HG02840 (cell line): ENCODE measurements around the gene MED19.
"Not testable (repeated sequence)": the region's sequence is repeated elsewhere in the genome, so short reads cannot be mapped to it uniquely, and the experiment has no call there.

ENCODE experiments used
- ATAC-seq: cut with Tn5 transposase; IDR thresholded peaks from one replicate; pipeline ENCODE4 v1.9.1; 2021; ENCODE audit warnings: mild to moderate bottlenecking, moderate library complexity, moderate number of reproducible peaks; ENCODE audit not compliant: unreplicated experiment, low FRiP score

Gene MED19

DNA sequence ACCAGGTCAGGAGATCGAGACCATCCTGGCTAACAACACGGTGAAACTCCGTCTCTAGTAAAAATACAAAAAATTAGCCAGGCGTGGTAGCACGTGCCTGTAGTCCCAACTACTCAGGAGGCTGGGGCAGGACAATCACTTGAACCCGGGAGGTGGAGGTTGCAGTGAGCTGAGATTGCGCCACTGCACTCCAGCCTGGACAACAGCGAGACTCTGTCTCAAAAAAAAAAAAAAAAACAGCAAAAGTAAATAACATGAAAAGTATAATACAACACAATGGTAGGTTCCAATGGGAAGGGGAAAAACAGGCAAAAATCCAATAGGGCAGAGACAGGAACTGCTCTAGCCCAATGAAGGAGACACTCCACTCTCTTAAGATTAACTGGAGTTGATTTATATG is 6.6 kb downstream of the MED19 start:
- ATAC-seq, result not testable (repeated sequence)

DNA sequence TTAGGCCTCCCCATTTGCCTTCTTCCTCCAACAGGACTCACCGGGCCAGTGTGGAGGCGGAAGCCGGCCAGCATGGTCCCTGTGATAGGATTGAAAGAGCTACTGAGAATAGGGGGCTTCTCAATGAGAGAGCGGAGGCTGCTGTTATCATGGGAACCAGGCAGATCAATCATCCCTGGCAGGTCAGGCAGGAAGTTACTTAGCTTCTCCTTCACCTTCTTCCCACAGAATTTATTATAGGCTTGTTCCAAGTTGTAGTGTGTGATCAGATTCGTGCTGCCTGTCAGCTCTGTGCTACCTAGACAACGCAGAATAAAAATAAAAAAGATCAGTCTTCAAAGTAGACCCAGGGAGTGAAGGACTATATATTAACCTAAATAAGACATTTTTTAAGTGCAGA is 7.1 kb downstream of the MED19 start:
- ATAC-seq, result no peak

DNA sequence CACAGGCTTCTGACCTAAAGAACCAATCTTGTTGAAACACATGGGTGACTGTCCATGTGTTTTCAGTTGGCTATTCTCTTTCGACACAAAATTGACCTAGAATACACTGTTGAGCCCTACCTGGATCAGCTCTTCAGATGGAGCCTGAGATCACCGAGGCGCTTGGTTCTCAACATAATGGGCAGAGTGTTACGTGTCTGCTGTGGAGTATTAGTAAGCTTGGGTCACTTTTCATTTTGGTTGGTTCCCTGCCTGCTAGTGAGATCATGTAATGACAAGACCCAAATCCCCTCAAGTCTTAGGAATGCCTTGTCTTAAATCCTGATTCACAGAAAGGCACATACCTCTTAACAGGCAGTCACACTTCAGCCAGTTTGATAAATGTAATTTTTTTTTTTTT is 8.7 kb downstream of the MED19 start:
- ATAC-seq, result no peak

DNA sequence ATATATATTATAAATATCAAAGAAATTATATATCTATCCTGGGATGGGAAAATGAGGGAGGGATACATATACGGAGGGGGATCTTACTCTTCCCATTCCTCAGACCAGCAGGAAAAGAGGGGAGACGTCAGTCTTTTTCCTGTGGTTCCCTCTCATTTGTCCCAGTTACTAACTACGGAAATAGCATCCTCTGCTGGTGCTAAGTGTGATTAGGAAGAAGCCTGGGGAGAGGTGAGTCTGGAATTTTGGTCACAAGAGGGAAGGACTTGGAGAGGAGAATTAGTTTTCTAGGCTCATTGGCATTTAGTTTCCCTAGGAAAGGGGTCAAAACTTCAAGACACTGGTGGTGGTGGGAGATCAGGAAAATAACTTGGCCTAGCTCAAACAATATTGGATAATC is 11.6 kb downstream of the MED19 start:
- no peak for ATAC-seq

DNA sequence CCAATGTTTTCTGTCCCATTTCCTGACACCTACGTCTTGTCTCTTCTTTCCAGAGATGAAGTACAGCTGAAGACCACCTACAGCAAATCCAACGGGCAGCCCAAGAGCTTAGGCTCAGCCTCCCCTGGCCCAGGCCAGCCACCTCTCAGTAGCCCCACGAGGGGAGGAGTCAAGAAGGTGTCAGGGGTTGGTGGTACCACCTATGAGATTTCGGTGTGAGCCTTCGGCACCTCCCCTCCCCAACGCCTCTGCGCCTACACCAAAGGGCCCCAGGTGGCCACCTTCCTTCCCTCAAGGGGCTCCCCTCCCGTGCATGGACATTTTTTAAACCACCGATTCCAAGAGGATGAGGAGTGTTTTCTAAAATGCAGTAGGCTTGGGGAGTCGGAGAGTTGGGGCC is 12.2 kb downstream of the MED19 start:
- no peak for ATAC-seq

DNA sequence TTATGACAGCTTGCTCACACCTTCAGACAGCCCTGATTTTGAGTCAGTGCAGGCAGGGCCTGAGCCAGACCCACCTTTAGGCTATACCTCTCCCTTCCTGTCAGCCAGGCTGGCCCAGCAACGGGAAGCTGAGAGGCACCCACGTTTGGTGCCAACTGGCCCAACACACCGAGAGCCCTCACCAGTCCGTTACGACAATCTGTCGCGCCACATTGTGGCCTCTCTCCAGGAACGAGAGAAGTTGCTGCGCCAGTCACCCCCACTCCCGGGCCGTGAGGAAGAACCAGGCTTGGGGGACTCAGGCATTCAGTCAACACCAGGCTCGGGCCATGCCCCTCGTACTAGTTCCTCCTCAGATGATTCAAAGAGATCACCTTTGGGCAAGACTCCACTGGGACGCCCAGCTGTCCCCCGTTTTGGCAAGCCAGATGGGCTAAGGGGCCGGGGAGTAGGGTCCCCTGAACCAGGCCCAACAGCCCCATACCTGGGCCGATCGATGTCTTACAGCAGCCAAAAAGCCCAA is 13.1 kb downstream of the MED19 start:
- no peak for ATAC-seq

DNA sequence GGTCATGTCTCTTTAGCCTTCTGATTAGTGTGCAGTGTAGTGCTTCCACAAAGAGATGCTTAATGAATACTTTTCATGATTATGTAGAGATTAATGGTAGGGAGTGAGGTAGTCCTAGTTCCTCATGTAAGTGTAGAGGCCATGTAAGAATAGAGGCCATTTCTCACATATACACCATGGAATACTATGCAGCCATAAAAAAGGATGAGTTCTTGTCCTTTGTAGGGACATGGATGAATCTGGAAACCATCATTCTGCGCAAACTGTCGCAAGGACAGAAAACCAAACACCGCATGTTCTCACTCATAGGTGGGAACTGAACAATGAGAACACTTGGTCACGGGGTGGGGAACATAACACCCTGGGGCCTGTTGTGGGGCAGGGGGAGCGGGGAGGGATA is 21.5 kb downstream of the MED19 start:
- ATAC-seq, result not testable (repeated sequence)

DNA sequence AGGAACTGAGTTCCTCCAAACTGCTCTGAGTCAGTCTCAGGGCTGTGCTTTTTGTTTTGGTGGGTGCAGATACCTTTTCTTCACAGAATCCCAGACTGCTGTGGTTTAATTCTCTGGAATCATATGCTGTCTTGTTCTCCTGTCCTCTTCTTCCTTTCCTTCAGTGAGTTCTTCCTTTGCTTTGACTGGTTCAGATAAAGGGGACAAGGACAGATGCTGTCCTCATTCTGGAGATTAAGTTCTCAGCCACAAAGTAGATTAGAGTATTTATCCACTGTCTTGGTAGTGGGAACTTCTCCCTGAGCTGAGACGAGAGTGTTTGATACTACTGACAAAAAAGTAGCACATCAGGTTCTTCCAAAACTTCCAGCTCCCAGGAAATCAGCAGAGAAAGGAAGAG is 30.8 kb downstream of the MED19 start:
- no peak for ATAC-seq

DNA sequence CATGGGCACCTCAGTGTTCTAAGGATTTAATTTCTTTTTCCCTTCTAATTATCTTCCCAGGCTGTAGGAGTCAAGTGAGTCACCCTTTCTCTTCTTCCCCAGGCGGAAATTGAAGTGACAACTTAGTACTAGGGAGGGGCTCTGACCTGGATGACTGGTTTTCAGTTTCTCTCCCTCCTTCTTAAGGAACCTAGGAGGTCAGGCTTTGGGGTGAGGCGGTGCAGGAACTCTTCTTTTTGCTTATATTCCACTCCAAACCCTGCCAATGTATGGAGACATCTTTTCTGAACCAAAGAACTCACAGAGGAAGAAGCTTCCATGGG is 31.5 kb downstream of the MED19 start:
- ATAC-seq, result no peak

DNA sequence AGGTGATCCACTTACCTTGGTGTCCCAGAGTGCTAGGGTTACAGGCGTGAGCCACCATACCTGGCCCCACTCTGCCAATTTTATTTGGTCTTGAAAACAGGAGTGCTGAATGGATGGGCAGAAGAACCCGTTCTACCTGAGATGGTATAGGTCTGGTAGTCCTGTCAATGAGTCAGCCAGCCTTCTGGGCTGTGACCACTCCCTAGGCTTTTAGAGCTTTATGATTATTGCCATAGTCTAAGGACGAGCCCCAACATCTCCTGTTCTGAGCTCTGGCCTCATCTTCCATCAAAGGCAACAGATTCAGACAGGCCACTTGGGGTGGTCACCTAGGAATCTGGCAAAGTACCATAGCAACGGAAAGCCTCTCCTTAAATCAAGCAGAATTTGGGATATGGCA is 32.6 kb downstream of the MED19 start:
- no peak for ATAC-seq

DNA sequence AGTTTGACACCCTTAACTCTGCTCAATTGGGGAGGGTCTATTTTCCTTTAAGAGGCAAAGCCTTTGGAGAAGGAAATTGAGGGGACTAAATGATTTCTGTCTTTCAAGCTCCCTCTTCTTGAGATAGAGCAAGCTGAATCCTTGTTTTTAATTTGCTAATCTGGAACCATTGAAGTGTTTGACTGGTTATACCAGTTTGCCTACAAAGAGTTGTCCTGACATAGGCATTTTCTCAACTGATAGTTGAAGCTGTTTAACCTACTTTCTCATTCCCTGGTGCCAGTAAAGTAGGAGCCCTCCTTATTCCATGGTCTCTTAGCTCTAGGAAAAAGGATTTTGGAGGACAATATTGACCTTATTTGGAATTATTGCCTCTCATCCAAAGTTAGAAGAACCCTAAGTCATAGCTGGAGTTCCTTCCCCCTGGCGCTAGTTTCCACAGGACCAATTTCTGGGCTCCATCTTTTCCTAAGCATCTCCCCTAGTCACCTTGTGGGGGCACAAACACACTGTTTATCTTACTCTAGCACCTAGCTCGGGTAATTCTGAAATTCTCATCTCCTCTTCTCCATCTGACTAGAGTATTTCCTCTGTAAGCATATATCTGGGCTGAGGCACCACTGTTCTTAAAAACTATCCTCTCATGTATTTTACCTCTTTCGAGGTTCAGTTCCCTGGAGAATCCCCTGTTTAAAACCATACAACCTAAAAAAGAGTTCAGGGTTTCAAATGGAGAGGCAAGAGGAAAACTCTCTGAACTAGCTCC is 36.7 kb downstream of the MED19 start:
- no peak for ATAC-seq

DNA sequence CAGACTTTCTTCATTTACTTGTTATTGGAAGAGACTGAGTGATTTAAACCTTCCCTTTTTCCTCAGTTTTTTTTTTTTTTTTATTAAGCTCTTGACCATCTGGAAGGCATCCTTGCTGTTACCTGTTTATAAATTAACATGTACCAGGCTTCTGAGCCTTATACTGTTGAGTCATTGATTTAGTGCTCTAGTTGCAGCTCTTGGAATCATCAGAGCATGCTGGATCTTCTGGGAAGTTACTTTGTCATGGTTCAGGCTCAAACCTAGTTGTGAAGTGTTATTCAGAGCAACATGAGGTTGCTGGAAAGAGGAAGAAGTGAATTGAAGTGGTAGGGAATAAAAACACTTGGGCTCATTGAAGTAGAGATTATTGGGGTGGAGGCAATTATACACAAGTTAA is 37.8 kb downstream of the MED19 start:
- ATAC-seq, result no peak

DNA sequence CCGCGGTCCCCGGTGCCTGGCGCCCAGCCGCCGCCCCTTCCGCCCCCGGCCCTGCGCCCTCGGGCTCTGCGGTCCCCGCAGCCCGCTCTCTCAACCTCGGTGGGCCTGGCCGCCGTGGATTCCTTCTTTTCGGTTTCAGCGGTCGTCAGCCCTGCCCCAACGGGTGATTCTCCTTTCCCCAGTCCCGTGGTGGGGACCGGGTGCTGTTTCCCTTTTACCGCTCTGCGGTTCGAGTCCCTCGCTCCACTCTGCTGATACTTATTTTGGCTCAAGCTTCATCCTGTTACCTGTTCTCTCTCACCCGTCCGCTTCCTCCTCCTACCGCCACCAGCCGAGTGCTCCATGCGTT is 43.6 kb downstream of the MED19 start:
- peak; percentile 9 for ATAC-seq

DNA sequence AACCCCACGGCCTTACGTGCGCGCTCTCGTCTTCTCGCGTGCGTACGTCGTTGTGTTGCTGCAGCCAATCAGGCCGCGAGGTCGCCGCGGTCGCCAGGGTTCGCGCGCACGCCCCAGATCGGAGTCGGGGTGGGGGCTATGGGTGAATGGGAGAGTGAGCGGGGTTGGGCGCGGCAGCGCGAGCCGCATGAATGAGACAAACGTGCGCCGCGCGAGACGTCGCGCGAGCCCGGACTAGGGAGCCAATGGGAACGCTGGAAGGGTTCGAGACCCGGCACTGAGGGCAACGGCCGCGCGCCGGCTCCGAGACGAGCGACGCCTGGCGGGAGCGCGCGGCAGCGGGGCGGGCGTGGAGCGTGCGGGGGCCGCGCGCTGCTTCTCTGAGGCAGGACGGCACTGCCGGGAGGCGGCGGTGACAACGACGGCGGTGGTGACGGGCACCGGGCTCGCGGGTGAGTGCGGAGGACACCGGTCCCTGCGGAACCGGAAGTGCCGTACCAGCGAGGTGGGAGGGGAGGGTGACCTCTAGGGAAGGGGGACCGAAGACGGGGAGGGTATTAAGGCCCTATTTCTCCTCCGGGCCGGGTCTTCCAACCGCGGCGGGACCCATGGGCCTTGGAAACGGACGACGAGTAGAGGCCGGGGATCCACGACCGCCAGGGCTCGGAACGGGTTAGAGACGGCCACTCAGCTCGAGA is 44.1 kb downstream of the MED19 start, which contains the start of gene ZDHHC5:
Gene ZDHHC5 (plus strand): TSS at position 379 of the 698 bp plus-strand sequence. CDS start 4,977 bp downstream, outside the sequence.
- ATAC-seq, result peak; percentile 84

DNA sequence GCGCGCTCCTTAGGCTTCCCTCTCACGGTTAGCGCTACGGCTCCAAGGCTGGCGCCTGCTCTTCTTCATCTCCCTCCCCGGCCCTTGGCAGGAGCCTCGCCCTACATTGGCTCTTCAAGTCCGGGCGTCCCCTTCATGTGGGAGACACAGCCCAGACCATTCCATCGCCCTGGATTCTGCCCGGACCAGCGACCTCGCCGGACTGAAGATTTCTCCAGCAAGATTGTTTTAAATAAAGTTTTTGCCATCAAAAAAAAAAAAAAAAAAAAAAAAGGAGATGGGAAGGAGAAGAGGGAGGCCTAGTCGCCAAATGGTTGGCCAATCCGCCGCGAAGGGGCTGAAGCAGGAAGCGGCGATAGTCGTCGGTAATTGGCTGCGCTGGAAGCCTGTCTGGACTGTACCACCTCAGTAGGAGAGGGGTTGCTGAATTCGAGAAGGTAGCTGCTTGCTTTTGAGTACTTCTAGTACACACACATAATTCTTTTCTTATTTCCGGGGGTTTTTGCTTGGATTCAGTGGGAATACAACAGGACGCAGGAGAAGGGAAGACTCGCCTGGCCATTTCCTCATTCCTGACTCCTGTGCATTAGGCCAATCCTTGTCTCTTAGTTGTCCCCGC is 44.8 kb downstream of the MED19 start:
- ATAC-seq, result peak; percentile 72

DNA sequence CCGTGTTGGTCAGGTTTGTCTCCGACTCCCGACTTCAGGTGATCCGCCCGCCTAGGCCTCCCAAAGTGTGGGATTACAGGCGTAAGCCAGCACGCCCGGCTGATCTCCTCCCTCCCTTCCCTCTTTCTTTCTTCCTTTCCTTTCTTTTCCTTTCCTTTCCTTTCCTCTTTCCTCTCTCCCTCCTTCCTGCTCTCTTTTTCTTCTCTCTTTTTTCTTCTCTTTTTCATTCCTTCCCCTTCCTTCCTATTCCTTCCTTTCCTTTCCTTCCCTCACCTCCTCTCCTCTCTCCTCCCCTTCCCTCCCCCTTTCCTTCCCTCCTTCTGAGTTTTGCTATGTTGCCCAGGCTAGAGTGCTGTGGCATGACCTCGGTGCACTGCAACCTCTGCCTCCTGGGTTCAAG is 48.0 kb downstream of the MED19 start:
- ATAC-seq, result no peak

DNA sequence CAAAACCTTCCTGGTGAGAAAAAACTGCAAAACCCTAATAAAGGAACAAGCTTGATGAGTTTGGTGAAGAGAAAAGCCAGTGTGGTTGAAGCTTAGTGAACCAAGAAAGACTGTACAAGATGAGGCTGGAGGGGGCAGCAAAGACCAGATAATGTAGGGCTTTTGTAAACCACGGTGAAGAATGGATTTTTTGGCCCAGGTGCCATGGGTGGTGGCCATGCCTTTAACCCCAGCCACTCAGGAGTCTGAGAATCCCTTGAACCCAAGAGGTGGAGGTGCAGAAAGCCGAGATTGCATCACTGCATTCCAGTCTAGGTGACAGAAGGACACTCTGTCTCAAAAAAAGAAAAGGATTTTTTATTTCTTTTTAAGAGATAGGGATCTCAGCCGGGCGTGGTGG is 49.1 kb downstream of the MED19 start:
- no peak for ATAC-seq

DNA sequence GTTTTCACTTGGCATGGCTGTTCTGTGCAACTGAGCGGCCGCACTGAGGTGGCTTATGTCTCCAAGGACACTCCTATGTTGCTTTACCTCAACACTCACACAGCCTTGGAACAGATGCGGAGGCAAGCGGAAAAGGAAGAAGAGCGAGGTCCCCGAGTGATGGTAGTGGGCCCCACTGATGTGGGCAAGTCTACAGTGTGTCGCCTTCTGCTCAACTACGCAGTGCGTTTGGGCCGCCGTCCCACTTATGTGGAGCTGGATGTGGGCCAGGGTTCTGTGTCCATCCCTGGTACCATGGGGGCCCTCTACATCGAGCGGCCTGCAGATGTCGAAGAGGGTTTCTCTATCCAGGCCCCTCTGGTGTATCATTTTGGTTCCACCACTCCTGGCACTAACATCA is 52.3 kb downstream of the MED19 start:
- no peak for ATAC-seq

DNA sequence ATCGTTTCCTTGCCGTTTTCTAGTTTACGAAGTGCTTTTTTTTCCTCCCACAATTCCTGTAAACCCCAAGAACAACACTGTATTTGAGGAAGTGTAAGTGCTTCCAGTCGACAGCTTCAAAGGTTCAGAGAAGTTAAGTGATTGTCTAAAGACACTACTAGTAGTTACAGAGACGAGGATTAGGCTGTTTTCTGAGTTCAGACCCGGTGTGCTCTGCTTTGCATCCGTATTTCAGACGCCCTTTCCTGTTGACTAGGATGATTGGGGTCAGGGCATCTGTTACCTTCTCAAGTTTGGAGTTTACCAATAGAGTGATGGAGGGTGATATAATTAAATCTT is 54.0 kb downstream of the MED19 start:
- no peak for ATAC-seq

DNA sequence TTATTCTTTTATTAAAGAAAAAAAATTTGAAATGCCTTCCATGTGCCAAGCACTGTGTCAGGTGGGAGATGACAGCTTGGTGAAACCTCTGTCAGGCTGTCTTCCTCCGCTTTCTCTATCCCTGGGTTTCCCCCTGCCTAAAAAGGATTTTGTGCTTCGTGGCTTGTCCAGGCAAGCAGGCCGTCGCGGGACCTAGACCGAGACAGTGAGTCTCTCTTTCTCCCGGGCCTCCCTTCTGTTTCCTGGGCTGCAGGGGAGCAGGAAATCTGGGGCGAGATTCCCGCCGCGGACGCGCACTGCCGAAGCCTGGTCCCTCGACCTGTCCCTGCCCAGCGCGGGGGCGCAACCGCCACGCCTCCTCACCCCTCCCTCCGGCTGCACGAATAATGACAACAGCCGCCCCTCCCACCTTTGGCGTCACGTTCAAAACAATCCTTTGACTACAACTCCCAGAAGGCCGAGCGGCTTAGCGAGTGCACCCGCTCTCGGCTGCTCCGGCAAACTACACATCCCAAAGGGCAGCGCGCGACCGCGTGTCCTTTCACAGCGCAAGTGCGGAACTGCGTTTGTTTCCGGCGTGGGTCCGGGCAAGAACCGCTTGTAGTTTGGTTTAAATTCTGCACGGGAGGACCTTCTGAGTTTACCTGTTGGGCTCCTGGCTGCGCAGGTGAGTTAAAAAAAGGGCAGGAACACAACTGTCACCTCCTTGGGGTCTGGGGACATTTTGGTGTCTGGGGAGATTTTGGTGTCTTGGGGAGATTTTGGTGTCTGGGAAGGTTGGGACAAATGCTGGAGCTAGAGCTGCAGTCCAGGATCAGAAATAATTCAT is 54.6 kb downstream of the MED19 start, which contains the start of gene CLP1:
Gene CLP1 (plus strand): TSS at position 569 of the 829 bp plus-strand sequence. CDS start 1,715 bp downstream, outside the sequence.
- peak; percentile 99 for ATAC-seq

DNA sequence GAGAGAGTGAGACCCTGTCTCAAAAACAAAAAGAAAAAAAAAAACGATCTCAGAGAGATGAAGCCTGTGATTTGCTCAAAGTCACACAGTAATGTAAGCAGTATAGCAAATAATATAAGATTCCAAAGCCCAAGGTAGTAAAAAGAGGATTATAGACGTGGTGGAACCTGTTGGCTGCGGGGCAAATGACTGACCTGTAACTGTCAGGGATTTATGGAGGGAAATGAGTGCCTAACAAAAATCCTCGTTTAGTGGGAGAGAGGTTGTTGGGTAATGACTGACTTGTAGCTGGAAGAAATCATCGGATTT is 55.2 kb downstream of the MED19 start:
- ATAC-seq, result no peak
